Measurements from ENCODE around the gene CCDC184. TPM values are rescaled to one million over a fixed set of nuclear protein-coding genes. Genes with fewer than 3 reads are reported as not detected.

CCDC184 gene
- total and polyA plus RNA-seq, 2 experiments from 2014 or later, result 1.7 to 2.0 TPM

DNA sequence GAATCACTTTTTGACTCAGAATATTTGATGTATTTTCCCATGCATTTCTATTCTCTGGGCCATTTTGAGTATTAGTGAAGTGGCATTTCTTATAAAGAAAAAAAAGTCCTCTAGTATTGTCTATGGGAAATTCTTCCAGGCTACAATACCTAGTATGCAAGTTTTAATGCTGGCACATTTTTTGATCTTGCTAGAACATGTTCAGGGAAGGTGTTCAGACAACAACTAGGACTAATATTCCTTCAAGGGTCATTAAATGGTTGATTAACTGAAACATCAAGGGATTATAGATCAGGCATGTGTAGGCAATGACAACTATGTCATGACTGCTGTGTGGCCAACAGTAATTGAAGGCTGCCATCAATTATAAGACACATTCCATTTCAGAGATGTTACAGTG is 7.7 kb downstream of the CCDC184 start:
- no peak overlapping the region for H3K9ac ChIP-seq
- H3K9me3 ChIP-seq (ENCODE audit: low read depth), result no peaks in the 10 kb centered on the region
- no peak for DNase-seq
- no peak overlapping the region for H2AFZ ChIP-seq
- no peaks in the 10 kb centered on the region for H3K79me2 ChIP-seq (ENCODE audit: insufficient read depth)
- no peaks in the 10 kb centered on the region for H3K27me3 ChIP-seq (replicated peaks; ENCODE audit: insufficient read depth)
- H3K27ac ChIP-seq, result no peak overlapping the region
- H4K20me1 ChIP-seq (ENCODE audit: insufficient read depth), result no peaks in the 10 kb centered on the region
- H3K4me2 ChIP-seq (ENCODE audit: unreplicated experiment), result no peak overlapping the region
- H3K4me1 ChIP-seq (ENCODE audit: insufficient read depth), result peaks cover 26% of the 10 kb centered on the region
- H3F3A ChIP-seq (ENCODE audit: insufficient read depth), result peaks cover 13% of the 10 kb centered on the region
- H3K36me3 ChIP-seq (ENCODE audit: low read depth), result no peaks in the 10 kb centered on the region
- no peaks in the 10 kb centered on the region for H3K9me2 ChIP-seq (ENCODE audit: insufficient read depth)
- TF ChIP-seq EZH2phosphoT487 (IDR thresholded peaks at IDR 0.05; ENCODE audit: insufficient read depth, low read depth), result no peak
- no peak for TF ChIP-seq EZH2 (IDR thresholded peaks at IDR 0.05; ENCODE audit: insufficient read depth, poor library complexity, severe bottlenecking)
- no peak overlapping the region for H3K4me3 ChIP-seq
- in situ Hi-C loops (cut with MboI), result no loop called here

DNA sequence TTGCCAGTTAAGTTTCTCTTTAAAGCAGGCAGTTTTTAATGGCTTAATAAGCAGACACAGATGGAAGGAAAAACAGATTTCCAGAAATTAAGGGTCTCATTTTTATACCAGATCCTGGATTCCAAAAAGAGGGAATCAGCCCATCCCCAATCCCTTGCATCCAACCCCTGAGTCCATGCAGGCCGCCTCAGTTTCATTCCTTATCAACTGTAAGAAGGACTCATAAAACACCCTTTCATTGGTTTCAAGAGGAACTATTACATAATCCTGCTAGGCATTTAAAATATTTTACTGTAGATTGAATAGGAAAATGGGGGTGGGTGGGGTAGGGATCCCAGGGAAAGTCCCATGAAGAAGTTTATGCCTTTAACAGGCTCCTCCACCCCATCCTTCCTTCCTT is 9.4 kb downstream of the CCDC184 start:
- Histone ChIP-seq H3K79me2 (ENCODE audit: insufficient read depth) (no peaks in the 10 kb centered on the region), H3K9me3 (ENCODE audit: low read depth) (no peaks in the 10 kb centered on the region), H2AFZ (no peak overlapping the region), H3K27ac (no peak overlapping the region), H3F3A (ENCODE audit: insufficient read depth) (peaks cover 19% of the 10 kb centered on the region), H3K4me3 (no peak overlapping the region), H3K9me2 (ENCODE audit: insufficient read depth) (no peaks in the 10 kb centered on the region), H4K20me1 (ENCODE audit: insufficient read depth) (no peaks in the 10 kb centered on the region), H3K27me3 (replicated peaks; ENCODE audit: insufficient read depth) (no peaks in the 10 kb centered on the region), H3K36me3 (ENCODE audit: low read depth) (no peaks in the 10 kb centered on the region), H3K9ac (no peak overlapping the region), H3K4me2 (ENCODE audit: unreplicated experiment) (no peak overlapping the region), H3K4me1 (ENCODE audit: insufficient read depth) (peaks cover 30% of the 10 kb centered on the region)
- 94% methylated on average over 1 of the region's 1 CpG for WGBS, 2 experiments (ENCODE audit: low coverage in 1 of 2, low lambda C conversion rate in 2 of 2, missing lambda C conversion rate in 2 of 2)
- in situ Hi-C loops (cut with MboI), result no loop called here
- no peak for DNase-seq
- no peak for TF ChIP-seq EZH2 (IDR thresholded peaks at IDR 0.05; ENCODE audit: insufficient read depth, poor library complexity, severe bottlenecking)
- TF ChIP-seq EZH2phosphoT487 (IDR thresholded peaks at IDR 0.05; ENCODE audit: insufficient read depth, low read depth), result no peak

DNA sequence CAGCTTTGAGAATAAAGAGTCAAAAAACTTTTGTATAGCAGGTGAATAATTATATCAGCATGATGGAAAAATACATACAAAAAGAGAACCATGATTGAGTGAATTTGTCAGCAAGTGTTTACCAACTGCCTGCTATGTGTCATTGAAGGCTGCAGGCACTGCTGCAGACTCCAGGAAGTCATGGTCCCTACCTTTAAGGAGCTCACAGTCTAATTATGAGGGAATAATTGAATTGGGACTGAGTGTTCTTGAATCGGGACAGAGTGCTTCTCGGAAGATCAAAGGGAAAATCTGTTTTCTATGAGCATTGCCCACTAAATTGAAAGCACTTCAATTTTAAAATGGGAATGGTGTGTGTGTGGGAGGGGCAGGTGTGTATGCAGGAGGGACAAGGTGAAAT is 10.2 kb downstream of the CCDC184 start:
- Histone ChIP-seq H3F3A (ENCODE audit: insufficient read depth) (peaks cover 19% of the 10 kb centered on the region), H3K27ac (no peak overlapping the region), H3K9me2 (ENCODE audit: insufficient read depth) (no peaks in the 10 kb centered on the region), H3K4me3 (no peak overlapping the region), H3K27me3 (replicated peaks; ENCODE audit: insufficient read depth) (no peaks in the 10 kb centered on the region), H3K36me3 (ENCODE audit: low read depth) (no peaks in the 10 kb centered on the region), H4K20me1 (ENCODE audit: insufficient read depth) (no peaks in the 10 kb centered on the region), H3K9me3 (ENCODE audit: low read depth) (no peaks in the 10 kb centered on the region), H2AFZ (no peak overlapping the region), H3K9ac (no peak overlapping the region), H3K4me2 (ENCODE audit: unreplicated experiment) (no peak overlapping the region), H3K4me1 (ENCODE audit: insufficient read depth) (peaks cover 24% of the 10 kb centered on the region), H3K79me2 (ENCODE audit: insufficient read depth) (no peaks in the 10 kb centered on the region)
- TF ChIP-seq EZH2phosphoT487 (IDR thresholded peaks at IDR 0.05; ENCODE audit: insufficient read depth, low read depth) (no peak), EZH2 (IDR thresholded peaks at IDR 0.05; ENCODE audit: insufficient read depth, poor library complexity, severe bottlenecking) (no peak)
- 12 to 13% methylated on average over 2 of the region's 2 CpGs for WGBS, 2 experiments (ENCODE audit: low coverage in 1 of 2, low lambda C conversion rate in 2 of 2, missing lambda C conversion rate in 2 of 2)
- DNase-seq, result no peak
- in situ Hi-C loops (cut with MboI), result no loop called here

DNA sequence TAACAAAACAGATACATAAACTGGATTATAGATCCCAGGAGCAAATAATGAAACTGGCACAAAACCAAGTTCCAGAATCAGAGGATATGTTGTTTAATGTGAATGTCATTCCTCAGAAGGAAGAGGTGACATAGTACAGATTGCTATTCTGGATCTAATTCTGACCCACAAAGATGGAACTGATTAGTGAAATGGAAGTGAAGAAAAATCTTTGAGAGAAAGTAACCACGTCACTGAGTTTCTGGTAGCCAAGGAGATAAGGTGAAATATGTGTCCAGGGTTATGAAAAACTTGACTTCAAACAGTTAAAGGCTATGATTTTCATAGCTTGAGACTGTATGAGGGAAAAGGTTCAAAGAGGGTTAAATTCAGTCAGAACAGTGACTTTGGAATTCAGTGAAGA is 11.4 kb downstream of the CCDC184 start:
- TF ChIP-seq EZH2 (IDR thresholded peaks at IDR 0.05; ENCODE audit: insufficient read depth, poor library complexity, severe bottlenecking), result no peak
- no peak for TF ChIP-seq EZH2phosphoT487 (IDR thresholded peaks at IDR 0.05; ENCODE audit: insufficient read depth, low read depth)
- 8 to 18% methylated on average over 1 of the region's 1 CpG for WGBS, 2 experiments (ENCODE audit: low coverage in 1 of 2, low lambda C conversion rate in 2 of 2, missing lambda C conversion rate in 2 of 2)
- Histone ChIP-seq H3K27ac (peak overlapping the region; percentile 44), H3F3A (ENCODE audit: insufficient read depth) (peaks cover 23% of the 10 kb centered on the region), H3K36me3 (ENCODE audit: low read depth) (no peaks in the 10 kb centered on the region), H3K79me2 (ENCODE audit: insufficient read depth) (no peaks in the 10 kb centered on the region), H3K4me1 (ENCODE audit: insufficient read depth) (peaks cover 32% of the 10 kb centered on the region), H3K9ac (peak overlapping the region; percentile 15; the same call in 1 of the 2 replicates), H3K4me3 (peak overlapping the region; percentile 28), H3K9me2 (ENCODE audit: insufficient read depth) (no peaks in the 10 kb centered on the region), H2AFZ (peak overlapping the region; percentile 42), H3K4me2 (ENCODE audit: unreplicated experiment) (peak overlapping the region; percentile 46), H4K20me1 (ENCODE audit: insufficient read depth) (no peaks in the 10 kb centered on the region), H3K9me3 (ENCODE audit: low read depth) (no peaks in the 10 kb centered on the region), H3K27me3 (replicated peaks; ENCODE audit: insufficient read depth) (no peaks in the 10 kb centered on the region)
- in situ Hi-C loops (cut with MboI), result no loop called here
- DNase-seq, result peak; percentile 57

DNA sequence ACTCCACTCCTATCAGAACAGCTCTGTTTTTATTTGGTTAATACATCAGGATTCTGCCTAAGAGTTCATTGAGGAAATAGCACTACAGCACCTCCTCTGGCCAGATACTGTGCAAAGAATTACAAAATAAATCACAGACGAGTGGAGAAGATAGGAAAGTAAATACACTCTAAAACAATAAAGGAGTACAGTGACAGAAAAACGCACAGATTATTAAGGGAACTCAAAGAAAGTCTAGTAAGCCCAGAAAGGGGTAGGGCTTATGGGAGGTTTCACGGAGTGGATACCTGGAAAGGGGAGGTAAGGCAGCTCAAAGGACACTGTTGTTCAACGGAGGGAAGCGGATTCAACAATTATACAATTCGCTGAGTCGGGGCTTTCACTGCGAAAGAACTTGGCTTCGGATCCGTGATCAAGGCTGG is 14.1 kb downstream of the CCDC184 start:
- Histone ChIP-seq H3K27ac (peak overlapping the region; percentile 83), H3F3A (ENCODE audit: insufficient read depth) (peaks cover 23% of the 10 kb centered on the region), H3K9ac (peak overlapping the region; percentile 92), H3K36me3 (ENCODE audit: low read depth) (no peaks in the 10 kb centered on the region), H3K4me1 (ENCODE audit: insufficient read depth) (peaks cover 34% of the 10 kb centered on the region), H3K9me3 (ENCODE audit: low read depth) (no peaks in the 10 kb centered on the region), H3K79me2 (ENCODE audit: insufficient read depth) (peaks cover 11% of the 10 kb centered on the region; the same call in 1 of the 2 replicates), H4K20me1 (ENCODE audit: insufficient read depth) (no peaks in the 10 kb centered on the region), H2AFZ (peak overlapping the region; percentile 98), H3K4me3 (peak overlapping the region; percentile 85), H3K9me2 (ENCODE audit: insufficient read depth) (no peaks in the 10 kb centered on the region), H3K27me3 (replicated peaks; ENCODE audit: insufficient read depth) (no peaks in the 10 kb centered on the region), H3K4me2 (ENCODE audit: unreplicated experiment) (peak overlapping the region; percentile 97)
- WGBS, 2 experiments (ENCODE audit: low coverage in 1 of 2, low lambda C conversion rate in 2 of 2, missing lambda C conversion rate in 2 of 2), result 3% methylated on average over 10 of the region's 10 CpGs
- in situ Hi-C loops (cut with MboI), result no loop called here
- TF ChIP-seq EZH2phosphoT487 (IDR thresholded peaks at IDR 0.05; ENCODE audit: insufficient read depth, low read depth), result no peak
- TF ChIP-seq EZH2 (IDR thresholded peaks at IDR 0.05; ENCODE audit: insufficient read depth, poor library complexity, severe bottlenecking), result no peak
- DNase-seq, result peak; percentile 74

All from GM23248 (cell line).